Measurements from ENCODE around the gene YTHDF2.

DNA sequence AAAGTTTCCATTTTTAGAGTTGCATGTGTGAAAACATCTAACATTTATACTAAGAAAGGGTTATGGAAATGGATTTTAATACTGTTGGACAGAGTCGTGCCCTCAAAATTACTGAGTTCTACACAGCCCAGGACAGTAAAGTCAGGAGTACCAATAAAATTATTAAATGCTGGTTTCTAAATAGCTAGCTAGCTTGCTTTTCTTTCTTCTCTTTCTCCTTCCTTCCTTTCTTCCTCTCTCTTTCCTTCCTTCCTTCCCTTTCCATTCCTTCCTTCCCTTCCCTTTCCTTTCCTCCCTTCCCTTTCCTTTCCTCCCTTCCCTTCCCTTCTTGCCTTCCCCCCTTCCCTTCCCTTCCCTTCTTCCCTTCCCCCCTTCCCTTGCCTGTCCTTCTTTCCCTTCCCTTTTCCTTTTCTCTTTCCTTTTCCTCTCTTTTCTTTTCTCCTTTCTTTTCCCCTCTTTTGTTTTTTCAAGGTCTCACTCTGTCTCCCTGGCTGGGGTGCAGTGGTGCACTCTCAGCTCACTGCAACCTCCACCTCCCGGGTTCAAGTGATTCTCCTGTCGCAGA is 33.9 kb downstream of the YTHDF2 start:
- TF ChIP-seq CTCF (IDR thresholded peaks at IDR 0.05 in 4 of 5, conservative IDR thresholded peaks at IDR 0.05 in 1 of 5): no peak
- no peak for TF ChIP-seq POLR2A (IDR thresholded peaks at IDR 0.05)

All from gastrocnemius medialis (tissue), 4 donors.